Smooth muscle cell (in vitro differentiated cells): ENCODE measurements around the gene RGS9. TPM values are rescaled to one million over a fixed set of nuclear protein-coding genes. Genes with fewer than 3 reads are reported as not detected.

Experiments
- DNase-seq: peaks from one replicate; lab custom pipeline; 2025; ENCODE audit not compliant: unreplicated experiment; lab: John Stamatoyannopoulos, UW
- H2AFZ ChIP-seq: fragments of 200-600 bp; sonication (generic); 2 replicates; pipeline ENCODE4 v1.6.0; 2016; ENCODE audit warnings: antibody characterized with exemption, low read depth, mild to moderate bottlenecking
- H3F3A ChIP-seq: fragments of 200-600 bp; sonication (generic); 2 replicates; pipeline ENCODE4 v1.6.0; 2017; ENCODE audit warnings: antibody characterized with exemption, low read depth
- H3K27ac ChIP-seq: fragments of 200-600 bp; sonication (generic); 2 replicates; pipeline ENCODE4 v1.5.1; 2016; ENCODE audit warnings: low read depth, mild to moderate bottlenecking
- H3K27me3 ChIP-seq: fragments of 200-600 bp; sonication (generic); 2 replicates; pipeline ENCODE4 v1.6.1; 2016; ENCODE audit warnings: low read depth, mild to moderate bottlenecking
- H3K36me3 ChIP-seq: fragments of 200-600 bp; sonication (generic); 2 replicates; pipeline ENCODE4 v1.5.1; 2016; ENCODE audit warnings: low read depth
- H3K4me1 ChIP-seq: fragments of 200-600 bp; sonication (generic); 2 replicates; pipeline ENCODE4 v1.5.1; 2016; ENCODE audit warnings: low read depth
- H3K4me2 ChIP-seq: fragments of 200-600 bp; sonication (generic); 2 replicates; pipeline ENCODE4 v1.6.0; 2016; ENCODE audit warnings: mild to moderate bottlenecking
- H3K4me3 ChIP-seq: fragments of 200-600 bp; sonication (generic); 2 replicates; pipeline ENCODE4 v1.5.1; 2016; ENCODE audit warnings: mild to moderate bottlenecking
- H3K79me2 ChIP-seq: fragments of 200-600 bp; sonication (generic); 2 replicates; pipeline ENCODE4 v1.6.0; 2016; ENCODE audit warnings: low read depth, mild to moderate bottlenecking
- H3K9ac ChIP-seq: fragments of 200-600 bp; sonication (generic); 2 replicates; pipeline ENCODE4 v1.6.0; 2016; ENCODE audit warnings: low read depth
- H3K9me3 ChIP-seq: fragments of 200-600 bp; sonication (generic); replicated peaks from 2 replicates; pipeline ENCODE4 v1.5.1; 2016; ENCODE audit warnings: low read depth
- H4K20me1 ChIP-seq: fragments of 200-600 bp; sonication (generic); 2 replicates; pipeline ENCODE4 v1.6.0; 2016; ENCODE audit warnings: low read depth
- WGBS: methylation state at CpG from one replicate; pipeline ENCODE4 v1.1.7; 2016; ENCODE audit warnings: low lambda C conversion rate; 5-methylcytosine and 5-hydroxymethylcytosine counted together
- polyA plus RNA-seq: library from polyadenylated mRNA; unstranded; fragments of >200 nt; fragmentation: Nextera tagmentation; extraction: Ambion mirVana; gene quantifications from 2 replicates; pipeline ENCODE4 v1.2.1, GENCODE V29; 2016
- total RNA-seq: library from RNA; depleted of rRNA; stranded (reverse); fragments of >200 nt; gene quantifications from 2 replicates; pipeline ENCODE4 v1.2.3, GENCODE V29; 2014
- TF ChIP-seq, protein P1 (sequence below): fragments of 200-600 bp; sonication (generic); IDR thresholded peaks from 2 replicates; pipeline ENCODE4 v1.5.1; 2017; ENCODE audit warnings: borderline replicate concordance, mild to moderate bottlenecking, antibody characterized with exemption; ENCODE audit not compliant: insufficient read depth, poor library complexity, severe bottlenecking

The RGS9 gene
- total and polyA plus RNA-seq, 2 experiments from 2014 or later = 16.3 to 18.8 TPM

DNA sequence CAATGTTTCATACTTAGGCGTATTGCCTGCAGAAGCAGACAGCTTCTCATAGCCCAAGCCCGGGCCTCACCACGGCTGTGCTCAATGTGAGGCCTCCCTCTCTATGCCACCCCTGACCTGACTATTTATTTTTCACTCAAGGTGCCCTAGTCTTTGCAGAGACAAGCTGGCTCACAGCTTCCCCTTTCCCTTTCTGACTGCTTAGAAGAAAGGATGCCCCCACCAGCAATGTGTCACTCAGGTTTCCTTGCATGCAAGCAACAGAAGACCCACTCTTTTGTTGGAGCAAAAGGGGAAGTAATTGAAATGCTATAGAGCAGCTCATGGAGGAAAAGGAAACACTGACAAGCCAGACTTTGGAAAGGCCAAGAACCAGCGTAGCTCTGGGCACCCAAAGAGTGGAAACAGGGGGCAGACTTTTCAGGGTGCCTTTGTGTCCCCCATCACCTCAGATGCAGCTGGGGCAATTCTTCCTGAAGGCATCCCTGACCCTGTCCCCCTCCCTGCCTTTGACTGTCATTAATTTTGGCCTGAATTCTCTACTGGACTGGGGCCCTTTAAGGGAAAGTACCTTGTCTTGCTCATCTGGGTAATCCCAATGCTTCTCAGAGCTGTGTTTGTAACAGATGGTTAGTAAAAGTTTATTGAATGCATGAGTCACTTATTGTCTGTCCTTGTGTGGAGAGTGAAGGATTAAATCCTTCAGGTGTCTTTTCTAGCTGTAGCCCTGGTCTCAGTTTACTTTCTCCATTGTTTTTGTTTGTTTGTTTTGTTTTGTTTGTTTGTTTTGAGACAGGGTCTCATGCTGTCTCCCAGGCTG, 17.8 kb downstream of the RGS9 start:
- DNase-seq = no peak
- no peak overlapping the region for H3K27ac ChIP-seq
- no peaks in the 10 kb centered on the region for H3K79me2 ChIP-seq
- TF ChIP-seq, protein P1, sequence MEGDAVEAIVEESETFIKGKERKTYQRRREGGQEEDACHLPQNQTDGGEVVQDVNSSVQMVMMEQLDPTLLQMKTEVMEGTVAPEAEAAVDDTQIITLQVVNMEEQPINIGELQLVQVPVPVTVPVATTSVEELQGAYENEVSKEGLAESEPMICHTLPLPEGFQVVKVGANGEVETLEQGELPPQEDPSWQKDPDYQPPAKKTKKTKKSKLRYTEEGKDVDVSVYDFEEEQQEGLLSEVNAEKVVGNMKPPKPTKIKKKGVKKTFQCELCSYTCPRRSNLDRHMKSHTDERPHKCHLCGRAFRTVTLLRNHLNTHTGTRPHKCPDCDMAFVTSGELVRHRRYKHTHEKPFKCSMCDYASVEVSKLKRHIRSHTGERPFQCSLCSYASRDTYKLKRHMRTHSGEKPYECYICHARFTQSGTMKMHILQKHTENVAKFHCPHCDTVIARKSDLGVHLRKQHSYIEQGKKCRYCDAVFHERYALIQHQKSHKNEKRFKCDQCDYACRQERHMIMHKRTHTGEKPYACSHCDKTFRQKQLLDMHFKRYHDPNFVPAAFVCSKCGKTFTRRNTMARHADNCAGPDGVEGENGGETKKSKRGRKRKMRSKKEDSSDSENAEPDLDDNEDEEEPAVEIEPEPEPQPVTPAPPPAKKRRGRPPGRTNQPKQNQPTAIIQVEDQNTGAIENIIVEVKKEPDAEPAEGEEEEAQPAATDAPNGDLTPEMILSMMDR = no peak
- H3K9ac ChIP-seq = no peak overlapping the region
- H3K27me3 ChIP-seq = no peaks in the 10 kb centered on the region
- 93% methylated on average over 4 of the region's 4 CpGs for WGBS
- H4K20me1 ChIP-seq = no peaks in the 10 kb centered on the region
- no peak overlapping the region for H3K4me3 ChIP-seq
- H2AFZ ChIP-seq = no peak overlapping the region
- H3K9me3 ChIP-seq = no peaks in the 10 kb centered on the region
- no peaks in the 10 kb centered on the region for H3F3A ChIP-seq
- H3K4me1 ChIP-seq = no peaks in the 10 kb centered on the region
- H3K36me3 ChIP-seq = no peaks in the 10 kb centered on the region
- H3K4me2 ChIP-seq = peak overlapping the region; percentile 19

DNA sequence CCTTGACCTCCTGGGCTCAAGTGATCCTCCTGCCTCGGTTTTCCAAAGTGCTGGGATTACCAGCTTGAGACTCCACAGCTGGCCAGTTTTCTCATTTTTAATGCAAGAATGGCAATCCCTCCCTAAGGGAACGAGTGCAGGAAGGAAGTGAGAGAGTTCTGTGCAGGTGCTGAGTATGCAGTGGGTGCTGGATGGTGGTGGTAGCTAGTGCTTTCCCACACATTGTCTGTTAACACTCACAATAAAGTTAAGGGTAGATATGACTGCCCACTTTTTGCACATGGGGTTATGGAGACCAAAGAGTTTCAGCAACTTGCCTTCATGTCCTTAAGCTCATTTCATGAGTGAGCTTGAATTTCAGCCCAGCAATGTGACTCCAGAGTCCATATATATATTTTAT, 18.5 kb downstream of the RGS9 start:
- no peak overlapping the region for H3K4me2 ChIP-seq
- no peak overlapping the region for H3K4me3 ChIP-seq
- DNase-seq = no peak
- H3K79me2 ChIP-seq = no peaks in the 10 kb centered on the region
- no peaks in the 10 kb centered on the region for H4K20me1 ChIP-seq
- TF ChIP-seq, protein P1 = no peak
- no peaks in the 10 kb centered on the region for H3F3A ChIP-seq
- WGBS = 50% methylated on average over 2 of the region's 2 CpGs
- H3K36me3 ChIP-seq = no peaks in the 10 kb centered on the region
- no peak overlapping the region for H2AFZ ChIP-seq
- H3K9ac ChIP-seq = no peak overlapping the region
- no peaks in the 10 kb centered on the region for H3K9me3 ChIP-seq
- no peaks in the 10 kb centered on the region for H3K4me1 ChIP-seq
- no peak overlapping the region for H3K27ac ChIP-seq
- no peaks in the 10 kb centered on the region for H3K27me3 ChIP-seq

DNA sequence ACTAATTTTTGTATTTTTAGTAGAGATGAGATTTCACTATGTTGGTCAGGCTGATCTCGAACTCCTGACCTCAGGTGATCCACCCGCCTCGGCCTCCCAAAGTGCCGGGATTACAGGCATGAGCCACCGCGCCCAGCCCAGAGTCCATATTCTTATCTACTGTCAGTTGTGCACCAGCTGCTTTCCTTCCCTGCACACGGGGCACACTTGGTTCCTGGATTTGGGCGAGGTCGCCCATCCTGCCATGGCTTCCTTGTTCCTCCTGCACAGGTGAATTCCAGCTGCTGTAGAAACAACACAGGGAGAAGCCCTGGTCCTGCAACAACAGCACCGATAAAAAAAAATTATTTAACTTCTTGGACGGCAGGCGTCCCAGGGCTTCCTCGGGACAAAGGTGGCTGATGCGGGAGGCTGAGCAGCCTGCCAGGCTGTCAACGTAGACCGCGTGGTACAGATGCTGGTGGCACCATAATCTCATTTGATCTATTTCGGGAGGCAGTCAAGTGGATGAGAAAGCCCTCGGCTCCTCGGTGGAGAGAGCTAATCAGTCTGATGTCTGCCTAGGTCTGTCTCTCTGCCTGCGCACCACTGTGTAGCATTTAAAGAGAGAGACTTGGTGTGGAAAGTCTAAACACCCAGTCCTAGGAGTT, 19.1 kb downstream of the RGS9 start:
- H3K79me2 ChIP-seq = no peaks in the 10 kb centered on the region
- no peaks in the 10 kb centered on the region for H3K9me3 ChIP-seq
- H4K20me1 ChIP-seq = no peaks in the 10 kb centered on the region
- no peak overlapping the region for H2AFZ ChIP-seq
- no peak overlapping the region for H3K4me3 ChIP-seq
- H3K27ac ChIP-seq = no peak overlapping the region
- 97% methylated on average over 21 of the region's 21 CpGs for WGBS
- no peaks in the 10 kb centered on the region for H3K27me3 ChIP-seq
- no peak overlapping the region for H3K4me2 ChIP-seq
- H3K36me3 ChIP-seq = no peaks in the 10 kb centered on the region
- no peaks in the 10 kb centered on the region for H3K4me1 ChIP-seq
- TF ChIP-seq, protein P1 = no peak
- H3F3A ChIP-seq = no peaks in the 10 kb centered on the region
- H3K9ac ChIP-seq = no peak overlapping the region
- no peak for DNase-seq
